Measurements from ENCODE around the gene ADAP1. TPM values are rescaled to one million over a fixed set of nuclear protein-coding genes. Genes with fewer than 3 reads are reported as not detected.

The ADAP1 gene
- total RNA-seq, 2 donors from 2014 or later: 4.2 to 7.7 TPM

- DNase-seq (ENCODE audit: low spot score): no peak
- no peaks in the 10 kb centered on the region for H3K9me3 ChIP-seq
- H3K4me3 ChIP-seq: no peak overlapping the region
- TF ChIP-seq CTCF (IDR thresholded peaks at IDR 0.05): no peak
- H3K4me1 ChIP-seq: peaks cover 0 to 31% of the 10 kb centered on the region in 2 donors
- peak overlapping the region; percentile 89 to 94 for H3K27ac ChIP-seq
- H3K36me3 ChIP-seq: peaks cover 60% of the 10 kb centered on the region
- H3K27me3 ChIP-seq: no peaks in the 10 kb centered on the region
Observed at GRCh38 chr7:868189-868486, 86.3 kb downstream of the ADAP1 start.

- Histone ChIP-seq H3K27me3 (no peaks in the 10 kb centered on the region), H3K4me1 (peaks cover 0 to 26% of the 10 kb centered on the region in 2 donors), H3K9me3 (no peaks in the 10 kb centered on the region), H3K4me3 (no peak overlapping the region), H3K36me3 (peaks cover 54% of the 10 kb centered on the region), H3K27ac (peak overlapping the region; percentile 89 to 94)
- DNase-seq (ENCODE audit: low spot score): peak; percentile 69
- no peak for TF ChIP-seq CTCF (IDR thresholded peaks at IDR 0.05)
Observed at GRCh38 chr7:867406-868188, 86.9 kb downstream of the ADAP1 start.

GRCh38 chr7:867001-867405 is 87.5 kb downstream of the ADAP1 start:
- Histone ChIP-seq H3K36me3 (peaks cover 51% of the 10 kb centered on the region), H3K27me3 (no peaks in the 10 kb centered on the region), H3K4me3 (no peak overlapping the region), H3K27ac (peak overlapping the region; percentile 89 to 94), H3K4me1 (peaks cover 0 to 20% of the 10 kb centered on the region in 2 donors), H3K9me3 (no peaks in the 10 kb centered on the region)
- peak; percentile 82 for DNase-seq (ENCODE audit: low spot score)
- TF ChIP-seq CTCF (IDR thresholded peaks at IDR 0.05): no peak

GRCh38 chr7:865921-866320 is 88.6 kb downstream of the ADAP1 start:
- Histone ChIP-seq H3K9me3 (no peaks in the 10 kb centered on the region), H3K4me1 (peaks cover 0 to 18% of the 10 kb centered on the region in 2 donors), H3K27ac (peak overlapping the region; percentile 89 to 94), H3K36me3 (peaks cover 54% of the 10 kb centered on the region), H3K4me3 (no peak overlapping the region), H3K27me3 (no peaks in the 10 kb centered on the region)
- no peak for TF ChIP-seq CTCF (IDR thresholded peaks at IDR 0.05)
- no peak for DNase-seq (ENCODE audit: low spot score)

- Histone ChIP-seq H3K4me1 (peaks cover 0 to 15% of the 10 kb centered on the region in 2 donors), H3K27ac (no peak overlapping the region), H3K27me3 (no peaks in the 10 kb centered on the region), H3K4me3 (no peak overlapping the region), H3K9me3 (no peaks in the 10 kb centered on the region), H3K36me3 (peaks cover 69% of the 10 kb centered on the region)
- DNase-seq (ENCODE audit: low spot score): no peak
- TF ChIP-seq CTCF (IDR thresholded peaks at IDR 0.05): no peak
Observed at GRCh38 chr7:863106-863505, 91.4 kb downstream of the ADAP1 start.

- H3K27ac ChIP-seq: no peak overlapping the region
- no peak for DNase-seq (ENCODE audit: low spot score)
Observed at GRCh38 chr7:862157-862556, 92.3 kb downstream of the ADAP1 start.

More at GRCh38 chr7:862157-862556, 92.3 kb downstream of the ADAP1 start:
- Histone ChIP-seq H3K36me3 (peaks cover 69% of the 10 kb centered on the region), H3K9me3 (no peaks in the 10 kb centered on the region), H3K4me1 (peaks cover 0 to 6% of the 10 kb centered on the region in 2 donors), H3K4me3 (no peak overlapping the region), H3K27me3 (no peaks in the 10 kb centered on the region)
- TF ChIP-seq CTCF (IDR thresholded peaks at IDR 0.05): no peak

All from right atrium auricular region (tissue), 2 donors.